ENCODE data around the gene ETFB.

Gene ETFB

DNA sequence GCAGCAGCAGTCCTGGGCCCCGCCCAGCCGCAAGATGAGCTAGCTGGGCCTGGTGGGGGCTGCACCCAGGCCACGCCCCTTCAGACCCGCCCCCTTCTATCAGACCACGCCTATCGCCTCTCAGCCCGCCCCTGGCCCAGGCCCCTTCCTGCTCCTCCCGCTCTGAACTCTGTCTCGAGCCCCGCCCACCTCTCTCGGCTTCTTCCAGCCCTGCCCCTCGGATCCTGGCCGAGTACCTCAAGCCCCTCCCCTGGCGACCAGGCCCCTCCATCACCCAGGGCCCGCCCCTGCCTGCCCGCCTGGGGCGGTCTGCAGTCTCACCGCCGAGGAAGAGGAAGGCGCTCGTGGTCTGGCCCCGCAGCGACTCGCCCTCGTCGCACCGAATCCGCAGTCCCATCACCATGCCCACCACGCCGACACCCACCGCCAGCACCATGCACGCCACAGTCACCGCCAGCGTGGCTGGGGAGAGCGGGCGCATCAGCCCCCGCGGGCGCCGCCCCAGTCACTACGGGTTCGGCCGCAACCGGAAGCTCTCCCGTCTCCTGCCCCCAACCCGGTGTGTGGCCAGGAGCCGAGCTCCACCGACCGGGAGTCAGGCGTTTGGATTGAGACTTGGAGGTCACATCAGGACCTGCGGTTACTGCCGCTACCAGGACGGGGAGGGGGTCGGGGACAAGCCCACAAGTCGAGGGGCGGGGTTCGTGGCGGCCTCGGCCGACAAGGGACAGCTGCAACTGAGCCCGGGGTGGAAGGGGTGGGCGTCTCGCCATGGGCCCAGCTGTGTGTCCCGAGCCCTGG is 1.6 kb upstream of the ETFB start:
- peak; percentile 95 for DNase-seq (ENCODE audit: low read depth)
- TF ChIP-seq, protein P1, sequence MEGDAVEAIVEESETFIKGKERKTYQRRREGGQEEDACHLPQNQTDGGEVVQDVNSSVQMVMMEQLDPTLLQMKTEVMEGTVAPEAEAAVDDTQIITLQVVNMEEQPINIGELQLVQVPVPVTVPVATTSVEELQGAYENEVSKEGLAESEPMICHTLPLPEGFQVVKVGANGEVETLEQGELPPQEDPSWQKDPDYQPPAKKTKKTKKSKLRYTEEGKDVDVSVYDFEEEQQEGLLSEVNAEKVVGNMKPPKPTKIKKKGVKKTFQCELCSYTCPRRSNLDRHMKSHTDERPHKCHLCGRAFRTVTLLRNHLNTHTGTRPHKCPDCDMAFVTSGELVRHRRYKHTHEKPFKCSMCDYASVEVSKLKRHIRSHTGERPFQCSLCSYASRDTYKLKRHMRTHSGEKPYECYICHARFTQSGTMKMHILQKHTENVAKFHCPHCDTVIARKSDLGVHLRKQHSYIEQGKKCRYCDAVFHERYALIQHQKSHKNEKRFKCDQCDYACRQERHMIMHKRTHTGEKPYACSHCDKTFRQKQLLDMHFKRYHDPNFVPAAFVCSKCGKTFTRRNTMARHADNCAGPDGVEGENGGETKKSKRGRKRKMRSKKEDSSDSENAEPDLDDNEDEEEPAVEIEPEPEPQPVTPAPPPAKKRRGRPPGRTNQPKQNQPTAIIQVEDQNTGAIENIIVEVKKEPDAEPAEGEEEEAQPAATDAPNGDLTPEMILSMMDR (IDR thresholded peaks at IDR 0.05; ENCODE audit: low read depth, low read length, missing control alignments) = no peak
- in situ Hi-C loops (cut with HindIII; ENCODE audit: low sequenced_read_pairs) = no loop called here

DNA sequence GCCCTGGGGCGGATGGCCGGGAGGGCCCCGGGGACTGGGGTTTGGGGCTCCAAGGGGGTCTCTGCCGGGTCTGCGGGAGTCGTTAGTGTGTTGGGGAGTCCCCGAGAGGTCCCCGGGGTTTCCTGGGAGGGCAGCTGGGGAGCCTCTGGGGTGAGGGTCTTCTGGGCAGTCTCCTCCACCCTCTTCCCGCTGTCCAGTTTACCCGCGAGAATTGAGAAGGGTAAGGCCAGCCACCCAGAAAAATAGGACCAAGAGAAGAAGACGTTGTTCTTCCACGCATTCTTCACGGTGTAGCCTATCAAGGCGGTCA is 1.0 kb upstream of the ETFB start:
- in situ Hi-C loops (cut with HindIII; ENCODE audit: low sequenced_read_pairs) = no loop called here
- peak overlapping the region; percentile 63 for H3K4me3 ChIP-seq (ENCODE audit: low read depth, low read length)
- TF ChIP-seq, protein P1 (IDR thresholded peaks at IDR 0.05; ENCODE audit: low read depth, low read length, missing control alignments) = no peak
- no peak for DNase-seq (ENCODE audit: low read depth)

More for the DNA sequence above, 1.6 kb upstream of the ETFB start:
- H3K4me3 ChIP-seq (ENCODE audit: low read depth, low read length) = peak overlapping the region; percentile 63

DNA sequence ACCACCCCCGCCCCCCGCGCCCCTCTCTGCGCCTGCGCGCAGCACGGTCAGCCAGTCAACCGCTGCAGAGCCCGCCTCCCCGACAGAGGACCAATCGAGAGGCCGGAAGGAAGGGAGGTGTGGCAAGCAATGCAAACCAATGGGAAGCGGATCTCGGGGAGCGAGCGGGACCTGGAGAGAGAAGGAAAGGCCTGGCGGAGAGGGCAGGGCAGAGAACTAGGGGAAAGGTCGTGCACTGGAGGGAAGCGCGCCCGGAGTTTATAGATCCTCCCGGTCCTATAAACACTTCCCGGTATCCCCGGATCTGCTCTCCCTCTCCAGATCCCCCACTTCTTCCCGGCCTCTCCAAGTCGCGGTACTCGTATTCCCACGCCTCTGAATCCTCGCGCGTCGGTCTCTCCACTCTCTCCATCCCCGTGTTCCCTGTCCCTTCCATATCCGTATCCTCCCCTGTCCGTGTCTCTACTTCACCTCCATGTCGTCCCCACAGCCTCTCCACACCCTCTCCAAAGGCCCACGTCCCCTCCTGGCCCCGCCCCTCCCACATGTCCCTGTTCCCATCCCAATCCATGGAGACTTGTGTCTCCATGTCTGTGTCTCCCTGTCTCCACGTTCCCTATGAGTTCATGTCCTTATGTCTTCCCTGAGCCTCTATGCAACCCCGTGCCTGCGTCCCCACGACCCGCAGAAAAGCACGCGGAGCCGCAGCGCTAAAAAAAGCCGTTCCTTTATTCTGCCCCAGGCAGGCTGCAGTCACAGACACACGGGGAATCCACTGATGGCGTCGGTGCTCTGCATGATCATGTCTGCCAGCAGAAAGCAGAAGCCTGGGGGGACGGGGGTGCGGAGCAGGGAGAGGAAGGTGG is 434 bp upstream of the ETFB start:
- TF ChIP-seq, protein P1 (IDR thresholded peaks at IDR 0.05; ENCODE audit: low read depth, low read length, missing control alignments) = no peak
- in situ Hi-C loops (cut with HindIII; ENCODE audit: low sequenced_read_pairs) = no loop called here
- H3K4me3 ChIP-seq (ENCODE audit: low read depth, low read length) = peak overlapping the region; percentile 63
- peak; percentile 92 for DNase-seq (ENCODE audit: low read depth)

DNA sequence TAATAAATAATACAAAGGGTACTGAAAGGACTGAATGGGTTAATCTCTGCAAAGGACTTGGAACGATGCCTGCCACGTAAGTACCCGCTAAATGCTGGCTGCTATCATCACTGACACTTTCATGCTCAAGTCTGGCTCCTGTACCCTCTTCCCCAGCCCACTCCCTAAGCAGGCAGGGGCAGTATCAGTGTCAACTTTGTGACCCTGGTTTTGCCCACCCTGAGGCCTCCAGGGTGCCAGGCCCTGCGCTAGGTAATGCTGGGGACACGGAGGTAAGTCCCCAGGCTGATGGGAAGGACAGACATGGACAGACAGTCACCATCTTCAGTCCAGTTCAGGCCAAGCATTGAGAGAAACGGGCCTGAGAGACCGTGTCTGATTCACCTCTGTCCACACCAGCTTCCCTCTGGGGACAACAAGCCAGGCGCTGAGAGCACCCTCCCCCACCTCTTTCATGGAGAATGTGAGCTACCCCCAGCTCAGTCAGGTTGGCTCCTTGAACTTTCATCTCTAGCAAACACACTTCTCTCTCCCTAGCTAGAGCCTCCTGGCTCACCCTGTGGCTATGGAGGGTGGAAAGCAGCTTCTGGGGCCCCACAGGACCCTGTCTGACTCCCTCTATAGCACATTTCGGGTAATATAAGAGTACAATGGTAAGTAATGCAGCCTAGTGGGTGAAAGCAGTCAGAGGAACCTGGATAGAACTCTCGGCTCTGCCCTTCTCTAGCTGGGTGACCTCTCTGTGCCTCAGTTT is 800 bp downstream of the ETFB start:
- TF ChIP-seq, protein P1 (IDR thresholded peaks at IDR 0.05; ENCODE audit: low read depth, low read length, missing control alignments) = peak; percentile 24
- DNase-seq (ENCODE audit: low read depth) = no peak
- in situ Hi-C loops (cut with HindIII; ENCODE audit: low sequenced_read_pairs) = no loop called here
- H3K4me3 ChIP-seq (ENCODE audit: low read depth, low read length) = peak overlapping the region; percentile 63

DNA sequence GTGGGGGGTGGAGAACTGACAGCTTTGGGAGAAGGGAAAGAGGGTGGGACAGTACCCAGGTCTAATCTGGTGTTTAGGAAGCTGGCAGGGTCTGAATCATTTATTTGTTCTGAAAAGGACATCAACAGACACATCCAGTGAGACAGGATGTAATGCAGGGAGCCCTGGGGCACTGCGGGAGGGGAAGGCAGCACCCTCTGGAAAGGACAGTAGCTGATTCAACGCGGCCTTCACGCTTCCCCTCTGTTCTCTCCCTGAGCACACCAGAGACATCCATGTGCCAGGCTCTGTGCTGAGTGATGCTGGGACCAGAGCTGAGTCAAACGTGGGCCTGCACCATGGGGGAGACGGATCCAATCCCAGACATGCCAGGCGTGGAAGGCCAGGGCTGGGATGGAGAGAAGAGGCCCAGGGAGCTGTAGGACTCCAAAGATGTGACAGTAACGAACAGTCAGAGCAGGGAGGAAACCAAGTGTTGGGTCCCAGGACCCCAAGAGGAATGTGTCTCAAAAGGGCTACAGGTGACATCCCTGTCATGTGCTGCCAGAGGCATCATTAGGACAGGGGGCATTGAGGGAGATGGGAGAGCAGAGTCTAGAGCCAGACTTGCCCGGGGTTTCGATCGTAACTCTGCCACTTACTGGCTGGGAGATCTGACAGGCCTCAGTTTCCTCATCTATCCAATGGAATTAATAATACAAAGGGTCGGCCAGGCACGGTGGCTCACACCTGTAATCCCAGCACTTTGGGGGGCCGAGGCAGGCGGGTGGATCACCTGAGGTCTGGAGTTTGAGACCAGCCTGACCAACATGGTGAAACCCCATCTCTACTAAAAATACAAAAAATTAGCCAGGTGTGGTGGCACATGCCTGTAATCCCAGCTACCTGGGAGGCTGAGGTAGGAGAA is 1.7 kb downstream of the ETFB start:
- TF ChIP-seq, protein P1 (IDR thresholded peaks at IDR 0.05; ENCODE audit: low read depth, low read length, missing control alignments) = no peak
- in situ Hi-C loops (cut with HindIII; ENCODE audit: low sequenced_read_pairs) = no loop called here
- H3K4me3 ChIP-seq (ENCODE audit: low read depth, low read length) = no peak overlapping the region
- DNase-seq (ENCODE audit: low read depth) = no peak

Data from astrocyte of the cerebellum (primary cell).